Keratinocyte (primary cell): Measurements from ENCODE around the gene OR10AG1.

Experiments used
- EZH2 ChIP-seq: IDR thresholded peaks from one replicate; pipeline ENCODE4 v1.6.1; 2012; ENCODE audit warnings: inconsistent platforms, mild to moderate bottlenecking, low read length, moderate library complexity
- TF ChIP-seq, protein P1 (sequence below), 3 experiments: IDR thresholded peaks in 1 of 3; conservative IDR thresholded peaks in 1 of 3; optimal IDR thresholded peaks in 1 of 3; 2 replicates in 2 of 3; 3 replicates in 1 of 3; pipeline versions ENCODE3 to v1.5.1; 2011; ENCODE audit warnings: low read length in 3 of 3, mild to moderate bottlenecking in 3 of 3, moderate library complexity in 2 of 3, control low read depth in 1 of 3, inconsistent platforms in 1 of 3; ENCODE audit not compliant: insufficient read depth in 2 of 3; ENCODE audit errors: extremely low read depth in 1 of 3

GRCh38 chr11:55966391-55966790 lies 3.4 kb downstream of the OR10AG1 start:
- no peak for TF ChIP-seq EZH2
- TF ChIP-seq, protein P1, sequence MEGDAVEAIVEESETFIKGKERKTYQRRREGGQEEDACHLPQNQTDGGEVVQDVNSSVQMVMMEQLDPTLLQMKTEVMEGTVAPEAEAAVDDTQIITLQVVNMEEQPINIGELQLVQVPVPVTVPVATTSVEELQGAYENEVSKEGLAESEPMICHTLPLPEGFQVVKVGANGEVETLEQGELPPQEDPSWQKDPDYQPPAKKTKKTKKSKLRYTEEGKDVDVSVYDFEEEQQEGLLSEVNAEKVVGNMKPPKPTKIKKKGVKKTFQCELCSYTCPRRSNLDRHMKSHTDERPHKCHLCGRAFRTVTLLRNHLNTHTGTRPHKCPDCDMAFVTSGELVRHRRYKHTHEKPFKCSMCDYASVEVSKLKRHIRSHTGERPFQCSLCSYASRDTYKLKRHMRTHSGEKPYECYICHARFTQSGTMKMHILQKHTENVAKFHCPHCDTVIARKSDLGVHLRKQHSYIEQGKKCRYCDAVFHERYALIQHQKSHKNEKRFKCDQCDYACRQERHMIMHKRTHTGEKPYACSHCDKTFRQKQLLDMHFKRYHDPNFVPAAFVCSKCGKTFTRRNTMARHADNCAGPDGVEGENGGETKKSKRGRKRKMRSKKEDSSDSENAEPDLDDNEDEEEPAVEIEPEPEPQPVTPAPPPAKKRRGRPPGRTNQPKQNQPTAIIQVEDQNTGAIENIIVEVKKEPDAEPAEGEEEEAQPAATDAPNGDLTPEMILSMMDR (optimal IDR thresholded peaks at IDR 0.05 in 1 of 3, IDR thresholded peaks at IDR 0.05 in 1 of 3, conservative IDR thresholded peaks at IDR 0.05 in 1 of 3; ENCODE audit: extremely low read depth in 1 of 3, insufficient read depth in 2 of 3, low read length in 3 of 3) = no peak
